Vagina (tissue), 2 donors: ENCODE results near the gene MYPN.

Source experiments
- POLR2A ChIP-seq, 2 donors: fragments of 450-650 bp; IDR thresholded peaks; one replicate each; pipeline ENCODE4 v1.6.1; 2017; ENCODE audit warnings: antibody characterized with exemption in 2 of 2, mild to moderate bottlenecking in 2 of 2, moderate library complexity in 2 of 2
- TF ChIP-seq, protein P1 (sequence below), 3 experiments: fragments of 450-650 bp in 2 of 3; fragments of 200-600 bp in 1 of 3; sonication (generic) in 1 of 3; IDR thresholded peaks; one replicate each; pipeline ENCODE4 v1.5.1; 2017 to 2019; ENCODE audit warnings: antibody characterized with exemption in 3 of 3, mild to moderate bottlenecking in 2 of 3, moderate library complexity in 2 of 3

DNA sequence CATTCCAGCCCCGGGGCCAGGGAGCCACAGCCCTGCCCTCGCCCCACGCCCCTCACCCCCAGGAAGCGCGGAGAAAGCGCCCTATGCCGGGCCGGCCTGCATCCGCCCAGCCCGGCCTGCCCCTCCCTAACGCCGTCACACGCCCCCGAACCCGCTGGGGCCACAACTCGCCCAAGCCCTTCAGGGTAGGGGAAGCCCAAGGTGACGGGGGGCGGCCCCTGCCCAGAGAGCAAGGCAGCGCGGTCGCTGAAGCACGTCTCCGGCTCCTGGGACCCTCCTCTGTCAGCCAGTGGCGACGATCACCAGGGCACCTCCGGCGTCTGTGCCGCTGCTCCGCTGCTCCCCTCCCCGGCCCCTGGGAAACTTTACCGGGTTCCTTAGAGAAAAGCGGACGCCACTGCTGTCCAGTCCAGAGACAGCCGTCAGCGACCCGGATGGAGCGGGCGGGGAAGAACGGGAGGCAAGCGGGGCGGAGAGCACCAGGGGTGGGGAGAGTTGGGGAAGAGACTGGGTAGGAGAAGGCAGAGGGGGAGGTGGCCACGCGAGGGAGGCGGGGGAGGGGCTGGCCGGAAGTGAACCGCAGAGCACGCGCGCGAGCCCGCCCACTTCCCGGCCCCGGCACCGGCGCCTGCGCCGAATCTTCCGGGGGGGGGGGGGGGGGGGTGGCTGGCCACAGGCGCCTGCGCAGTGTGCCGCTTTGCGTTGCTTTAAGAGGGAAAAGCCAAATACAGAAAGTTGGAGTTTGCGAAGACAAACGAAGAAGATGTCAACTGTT lies 34.3 kb upstream of the MYPN start, which contains the start of gene HERC4:
- TF ChIP-seq, protein P1, sequence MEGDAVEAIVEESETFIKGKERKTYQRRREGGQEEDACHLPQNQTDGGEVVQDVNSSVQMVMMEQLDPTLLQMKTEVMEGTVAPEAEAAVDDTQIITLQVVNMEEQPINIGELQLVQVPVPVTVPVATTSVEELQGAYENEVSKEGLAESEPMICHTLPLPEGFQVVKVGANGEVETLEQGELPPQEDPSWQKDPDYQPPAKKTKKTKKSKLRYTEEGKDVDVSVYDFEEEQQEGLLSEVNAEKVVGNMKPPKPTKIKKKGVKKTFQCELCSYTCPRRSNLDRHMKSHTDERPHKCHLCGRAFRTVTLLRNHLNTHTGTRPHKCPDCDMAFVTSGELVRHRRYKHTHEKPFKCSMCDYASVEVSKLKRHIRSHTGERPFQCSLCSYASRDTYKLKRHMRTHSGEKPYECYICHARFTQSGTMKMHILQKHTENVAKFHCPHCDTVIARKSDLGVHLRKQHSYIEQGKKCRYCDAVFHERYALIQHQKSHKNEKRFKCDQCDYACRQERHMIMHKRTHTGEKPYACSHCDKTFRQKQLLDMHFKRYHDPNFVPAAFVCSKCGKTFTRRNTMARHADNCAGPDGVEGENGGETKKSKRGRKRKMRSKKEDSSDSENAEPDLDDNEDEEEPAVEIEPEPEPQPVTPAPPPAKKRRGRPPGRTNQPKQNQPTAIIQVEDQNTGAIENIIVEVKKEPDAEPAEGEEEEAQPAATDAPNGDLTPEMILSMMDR (IDR thresholded peaks at IDR 0.05) = no peak
- peak in 1 of 2 donors; percentile 70 for TF ChIP-seq POLR2A (IDR thresholded peaks at IDR 0.05)
